H9 (cell line): Measurements from ENCODE around the gene WFDC1. TPM values are rescaled to one million over a fixed set of nuclear protein-coding genes. Genes with fewer than 3 reads are reported as not detected.

Experiments
- DNase-seq: peaks from one replicate; pipeline ENCODE4 v3.0.0-alpha.2; 2017
- H2AFZ ChIP-seq: one replicate; pipeline ENCODE4 v1.6.1; 2013; ENCODE audit warnings: mild to moderate bottlenecking, low read length, control low read depth, moderate library complexity
- H2AK5ac ChIP-seq: 2 replicates; pipeline ENCODE4 v1.6.1; 2013; ENCODE audit warnings: low read length, control low read depth, mixed read lengths; ENCODE audit not compliant: insufficient read length
- H2BK120ac ChIP-seq: one replicate; pipeline ENCODE4 v1.6.1; 2013; ENCODE audit warnings: low read depth, mild to moderate bottlenecking, low read length, control low read depth, inconsistent platforms; ENCODE audit not compliant: poor library complexity, severe bottlenecking
- H2BK12ac ChIP-seq: 2 replicates; pipeline ENCODE4 v1.6.1; 2013; ENCODE audit warnings: low read length, control low read depth, mixed read lengths, low read depth; ENCODE audit not compliant: insufficient read length
- H2BK15ac ChIP-seq: 2 replicates; pipeline ENCODE4 v1.6.1; 2013; ENCODE audit warnings: low read depth, low read length, control low read depth
- H2BK20ac ChIP-seq: one replicate; pipeline ENCODE4 v1.6.1; 2013; ENCODE audit warnings: low read depth, mild to moderate bottlenecking, low read length, control low read depth, inconsistent platforms; ENCODE audit not compliant: poor library complexity, severe bottlenecking
- H2BK5ac ChIP-seq: 2 replicates; pipeline ENCODE4 v1.6.1; 2013; ENCODE audit warnings: low read length, control low read depth, mixed read lengths; ENCODE audit not compliant: insufficient read length
- H3K14ac ChIP-seq: 2 replicates; pipeline ENCODE4 v1.6.1; 2013; ENCODE audit warnings: low read length, control low read depth; ENCODE audit not compliant: insufficient read depth
- H3K18ac ChIP-seq: 2 replicates; pipeline ENCODE4 v1.6.1; 2013; ENCODE audit warnings: low read depth, mild to moderate bottlenecking, mixed read lengths, low read length, control low read depth; ENCODE audit not compliant: insufficient read length
- H3K23ac ChIP-seq: 2 replicates; pipeline ENCODE4 v1.6.1; 2013; ENCODE audit warnings: low read length, control low read depth, mixed read lengths, low read depth; ENCODE audit not compliant: insufficient read length
- H3K23me2 ChIP-seq: 2 replicates; pipeline ENCODE4 v1.6.1; 2013; ENCODE audit warnings: low read depth, mild to moderate bottlenecking, mixed read lengths, low read length, control low read depth; ENCODE audit not compliant: insufficient read length, poor library complexity, severe bottlenecking
- H3K27ac ChIP-seq: 2 replicates; pipeline ENCODE4 v1.5.1; 2013; ENCODE audit warnings: low read length, control low read depth, mixed read lengths, low read depth; ENCODE audit not compliant: insufficient read length
- H3K27me3 ChIP-seq: 2 replicates; pipeline ENCODE4 v1.6.1; 2013; ENCODE audit warnings: low read length, control low read depth, inconsistent platforms; ENCODE audit not compliant: insufficient read depth
- H3K4ac ChIP-seq: 2 replicates; pipeline ENCODE4 v1.6.1; 2013; ENCODE audit warnings: low read depth, mild to moderate bottlenecking, control low read depth, inconsistent platforms, low read length, moderate library complexity
- H3K4me1 ChIP-seq: 2 replicates; pipeline ENCODE4 v1.6.1; 2013; ENCODE audit warnings: low read length, control low read depth, inconsistent platforms; ENCODE audit not compliant: insufficient read depth
- H3K4me2 ChIP-seq: 2 replicates; pipeline ENCODE4 v1.6.1; 2013; ENCODE audit warnings: low read length, control low read depth, mixed read lengths; ENCODE audit not compliant: insufficient read length, insufficient read depth
- H3K56ac ChIP-seq: 2 replicates; pipeline ENCODE4 v1.6.1; 2013; ENCODE audit warnings: low read depth, mild to moderate bottlenecking, mixed read lengths, low read length, control low read depth; ENCODE audit not compliant: insufficient read length
- H3K79me1 ChIP-seq: 2 replicates; pipeline ENCODE4 v1.6.1; 2013; ENCODE audit warnings: low read depth, mild to moderate bottlenecking, moderate library complexity, low read length, control low read depth, inconsistent platforms; ENCODE audit not compliant: insufficient read depth, poor library complexity, severe bottlenecking
- H3K79me2 ChIP-seq: 2 replicates; pipeline ENCODE4 v1.6.1; 2013; ENCODE audit warnings: low read length, control low read depth, inconsistent platforms; ENCODE audit not compliant: insufficient read depth
- H3K9ac ChIP-seq: 2 replicates; pipeline ENCODE4 v1.6.1; 2013; ENCODE audit warnings: low read length, control low read depth, mixed read lengths; ENCODE audit not compliant: insufficient read length; ENCODE audit errors: extremely low read depth
- H3K9me3 ChIP-seq: one replicate; pipeline ENCODE4 v1.6.1; 2013; ENCODE audit warnings: low read depth, low read length, inconsistent platforms; ENCODE audit not compliant: control insufficient read depth
- H3T11ph ChIP-seq: one replicate; pipeline ENCODE4 v1.6.1; 2013; ENCODE audit warnings: mild to moderate bottlenecking, low read length, control low read depth, inconsistent platforms
- H4K20me1 ChIP-seq: one replicate; pipeline ENCODE4 v1.6.1; 2013; ENCODE audit not compliant: control insufficient read depth, insufficient read length, insufficient read depth
- H4K5ac ChIP-seq: 2 replicates; pipeline ENCODE4 v1.6.1; 2013; ENCODE audit warnings: low read depth, mild to moderate bottlenecking, mixed read lengths, low read length, control low read depth; ENCODE audit not compliant: insufficient read length
- H4K8ac ChIP-seq: replicated peaks from 2 replicates; pipeline ENCODE4 v1.6.1; 2013; ENCODE audit warnings: low read length, control low read depth, mixed read lengths, low read depth; ENCODE audit not compliant: insufficient read length
- H4K91ac ChIP-seq: 2 replicates; pipeline ENCODE4 v1.6.1; 2013; ENCODE audit warnings: low read depth, mild to moderate bottlenecking, moderate library complexity, mixed read lengths, low read length, control low read depth; ENCODE audit not compliant: insufficient read length
- H3K27ac Mint-ChIP-seq, 3 experiments: 2 replicates in 2 of 3; 3 replicates in 1 of 3; pipeline ENCODE4 v1.8.0; 2020 to 2021; ENCODE audit warnings: mixed read lengths in 3 of 3, mild to moderate bottlenecking in 1 of 3, moderate library complexity in 1 of 3
- H3K27me3 Mint-ChIP-seq: 2 replicates; pipeline ENCODE4 v1.8.0; 2021; ENCODE audit warnings: low read depth, mild to moderate bottlenecking, moderate library complexity, mixed read lengths
- H3K36me3 Mint-ChIP-seq, 3 experiments: 2 replicates in 2 of 3; 3 replicates in 1 of 3; pipeline ENCODE4 v1.8.0; 2020 to 2021; ENCODE audit warnings: low read depth in 3 of 3, mixed read lengths in 3 of 3; ENCODE audit not compliant: insufficient read depth in 1 of 3
- H3K4me1 Mint-ChIP-seq, 2 experiments: 2 replicates each; pipeline ENCODE4 v1.8.0; 2020; ENCODE audit warnings: mixed read lengths in 2 of 2
- H3K4me3 Mint-ChIP-seq, 2 experiments: 2 replicates in 1 of 2; 3 replicates in 1 of 2; pipeline ENCODE4 v1.8.0; 2020 to 2021; ENCODE audit warnings: mild to moderate bottlenecking in 2 of 2, mixed read lengths in 2 of 2, moderate library complexity in 1 of 2
- H3K9me3 Mint-ChIP-seq, 2 experiments: 2 replicates in 1 of 2; 3 replicates in 1 of 2; pipeline ENCODE4 v1.8.0; 2020; ENCODE audit warnings: mild to moderate bottlenecking in 2 of 2, mixed read lengths in 2 of 2, moderate library complexity in 1 of 2
- WGBS: extraction: QIAGEN DNeasy Blood & Tissue Kit; methylation state at CpG from one replicate; pipeline ENCODE4 v1.1.7; 2013; ENCODE audit warnings: missing lambda C conversion rate, low lambda C conversion rate, mixed read lengths; ENCODE audit not compliant: insufficient read length; ENCODE audit errors: extremely low coverage; 5-methylcytosine and 5-hydroxymethylcytosine counted together
- total RNA-seq: library from RNA; stranded (reverse); gene quantifications from 2 replicates; pipeline ENCODE4 v1.2.1, GENCODE V29; 2021
- TF ChIP-seq, protein P1 (sequence below): fragments of 200-600 bp; sonication (generic); conservative IDR thresholded peaks from 3 replicates; pipeline ENCODE4 v1.8.0; 2021; ENCODE audit warnings: antibody characterized with exemption, mild to moderate bottlenecking

WFDC1 gene
- total RNA-seq, 1 experiment from 2014 or later = 0.24 TPM

DNA sequence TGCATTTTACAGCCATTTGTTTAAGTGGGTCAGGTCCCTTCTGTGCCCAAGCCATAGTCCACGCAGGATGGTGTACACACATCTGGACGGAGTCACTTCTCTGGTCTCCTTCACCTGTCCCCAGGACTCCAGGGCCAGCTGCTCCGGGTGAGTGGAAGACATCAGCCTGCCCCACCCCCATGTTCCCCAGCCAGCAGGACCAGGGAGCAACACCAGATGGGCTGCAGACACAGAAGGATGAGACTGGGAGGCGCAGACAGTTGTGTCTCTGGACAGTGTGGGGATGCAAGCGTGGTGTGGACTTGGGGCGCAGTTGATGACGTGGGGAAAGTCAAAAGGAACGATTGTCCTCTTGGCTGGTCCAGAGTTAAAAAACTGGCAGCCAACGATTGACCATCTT is 24.6 kb upstream of the WFDC1 start:
- H4K8ac ChIP-seq = no peak overlapping the region
- no peak overlapping the region for H3K14ac ChIP-seq
- H2BK5ac ChIP-seq = no peak overlapping the region
- H2BK120ac ChIP-seq = no peak overlapping the region
- no peak overlapping the region for H3K9ac ChIP-seq
- no peak overlapping the region for H4K91ac ChIP-seq
- DNase-seq = no peak
- no peaks in the 10 kb centered on the region for H3K9me3 ChIP-seq
- H3K18ac ChIP-seq = no peak overlapping the region
- H3K56ac ChIP-seq = no peak overlapping the region
- no peak overlapping the region for H2AFZ ChIP-seq
- H2BK20ac ChIP-seq = no peak overlapping the region
- no peak overlapping the region for H3T11ph ChIP-seq
- no peak overlapping the region for H2AK5ac ChIP-seq
- no peaks in the 10 kb centered on the region for H3K23me2 ChIP-seq
- Mint-ChIP-seq H3K27ac (no peak overlapping the region; a peak in 1 of 7 replicates), H3K4me3 (no peak overlapping the region), H3K9me3 (no peaks in the 10 kb centered on the region), H3K27me3 (peaks cover 4% of the 10 kb centered on the region; the same call in 1 of the 2 replicates), H3K4me1 (peaks cover 9% of the 10 kb centered on the region in 2 experiments), H3K36me3 (no peaks in the 10 kb centered on the region)
- H3K4ac ChIP-seq = no peak overlapping the region
- H3K79me1 ChIP-seq = no peaks in the 10 kb centered on the region
- no peaks in the 10 kb centered on the region for H3K27me3 ChIP-seq
- WGBS = no CpG with 5 or more reads among the region's 9 CpGs
- no peak overlapping the region for H3K27ac ChIP-seq
- H3K4me2 ChIP-seq = no peak overlapping the region
- no peaks in the 10 kb centered on the region for H3K79me2 ChIP-seq
- no peaks in the 10 kb centered on the region; the same call in 1 of the 2 replicates for H3K4me1 ChIP-seq
- no peak overlapping the region for H2BK15ac ChIP-seq
- H4K20me1 ChIP-seq = no peaks in the 10 kb centered on the region
- TF ChIP-seq, protein P1, sequence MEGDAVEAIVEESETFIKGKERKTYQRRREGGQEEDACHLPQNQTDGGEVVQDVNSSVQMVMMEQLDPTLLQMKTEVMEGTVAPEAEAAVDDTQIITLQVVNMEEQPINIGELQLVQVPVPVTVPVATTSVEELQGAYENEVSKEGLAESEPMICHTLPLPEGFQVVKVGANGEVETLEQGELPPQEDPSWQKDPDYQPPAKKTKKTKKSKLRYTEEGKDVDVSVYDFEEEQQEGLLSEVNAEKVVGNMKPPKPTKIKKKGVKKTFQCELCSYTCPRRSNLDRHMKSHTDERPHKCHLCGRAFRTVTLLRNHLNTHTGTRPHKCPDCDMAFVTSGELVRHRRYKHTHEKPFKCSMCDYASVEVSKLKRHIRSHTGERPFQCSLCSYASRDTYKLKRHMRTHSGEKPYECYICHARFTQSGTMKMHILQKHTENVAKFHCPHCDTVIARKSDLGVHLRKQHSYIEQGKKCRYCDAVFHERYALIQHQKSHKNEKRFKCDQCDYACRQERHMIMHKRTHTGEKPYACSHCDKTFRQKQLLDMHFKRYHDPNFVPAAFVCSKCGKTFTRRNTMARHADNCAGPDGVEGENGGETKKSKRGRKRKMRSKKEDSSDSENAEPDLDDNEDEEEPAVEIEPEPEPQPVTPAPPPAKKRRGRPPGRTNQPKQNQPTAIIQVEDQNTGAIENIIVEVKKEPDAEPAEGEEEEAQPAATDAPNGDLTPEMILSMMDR = no peak
- no peak overlapping the region for H4K5ac ChIP-seq
- H3K23ac ChIP-seq = no peak overlapping the region
- no peak overlapping the region for H2BK12ac ChIP-seq
